Kidney epithelial cell (primary cell): ENCODE data around the gene CABCOCO1. TPM values are rescaled to one million over a fixed set of nuclear protein-coding genes. Genes with fewer than 3 reads are reported as not detected.

Experiments
- DNase-seq: peaks from one replicate; pipeline ENCODE4 v3.0.0-alpha.2; 2010; ENCODE audit warnings: low read depth
- H3K27me3 ChIP-seq: 2 replicates; pipeline ENCODE4 v1.6.0; 2011; ENCODE audit warnings: low read length; ENCODE audit not compliant: control insufficient read depth, insufficient read depth
- H3K36me3 ChIP-seq: 2 replicates; pipeline ENCODE4 v1.5.1; 2011; ENCODE audit warnings: low read length; ENCODE audit not compliant: control insufficient read depth, insufficient read depth
- H3K4me3 ChIP-seq: 2 replicates; pipeline ENCODE4 v1.5.1; 2011; ENCODE audit warnings: low read depth, mild to moderate bottlenecking, control low read depth, low read length
- total RNA-seq: library from RNA; depleted of rRNA; stranded (reverse); fragments of >200 nt; gene quantifications from 2 replicates; pipeline ENCODE4 v1.2.3, GENCODE V29; 2015
- TF ChIP-seq, protein P1 (sequence below): IDR thresholded peaks from 2 replicates; pipeline ENCODE4 v1.5.1; 2011; ENCODE audit warnings: mild to moderate bottlenecking, moderate library complexity, low read length, control low read depth, inconsistent platforms; ENCODE audit not compliant: insufficient read depth, poor library complexity, severe bottlenecking

The CABCOCO1 gene
- total RNA-seq, 1 donor from 2014 or later = 0.33 TPM

DNA sequence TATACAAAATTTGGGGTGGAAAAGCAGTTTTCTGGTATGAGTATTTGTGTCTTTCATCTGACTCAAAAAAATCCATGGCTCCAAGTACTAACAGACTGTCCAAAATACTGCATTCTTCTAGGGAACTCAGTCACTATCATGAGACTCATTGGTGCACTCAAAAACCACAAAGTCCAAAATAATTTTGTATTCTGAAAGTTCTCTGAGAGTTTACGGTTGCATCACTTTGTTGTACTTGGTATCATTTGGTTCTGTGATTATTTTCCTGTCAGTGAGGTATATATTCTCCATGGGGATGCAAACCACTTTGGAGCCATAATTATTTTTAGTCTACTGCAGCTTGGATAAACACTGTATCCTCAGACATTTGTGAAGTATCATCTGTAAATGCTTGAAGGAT, 28.0 kb upstream of the CABCOCO1 start:
- no peaks in the 10 kb centered on the region for H3K27me3 ChIP-seq
- no peak for DNase-seq
- H3K4me3 ChIP-seq = no peak overlapping the region
- H3K36me3 ChIP-seq = no peaks in the 10 kb centered on the region
- TF ChIP-seq, protein P1, sequence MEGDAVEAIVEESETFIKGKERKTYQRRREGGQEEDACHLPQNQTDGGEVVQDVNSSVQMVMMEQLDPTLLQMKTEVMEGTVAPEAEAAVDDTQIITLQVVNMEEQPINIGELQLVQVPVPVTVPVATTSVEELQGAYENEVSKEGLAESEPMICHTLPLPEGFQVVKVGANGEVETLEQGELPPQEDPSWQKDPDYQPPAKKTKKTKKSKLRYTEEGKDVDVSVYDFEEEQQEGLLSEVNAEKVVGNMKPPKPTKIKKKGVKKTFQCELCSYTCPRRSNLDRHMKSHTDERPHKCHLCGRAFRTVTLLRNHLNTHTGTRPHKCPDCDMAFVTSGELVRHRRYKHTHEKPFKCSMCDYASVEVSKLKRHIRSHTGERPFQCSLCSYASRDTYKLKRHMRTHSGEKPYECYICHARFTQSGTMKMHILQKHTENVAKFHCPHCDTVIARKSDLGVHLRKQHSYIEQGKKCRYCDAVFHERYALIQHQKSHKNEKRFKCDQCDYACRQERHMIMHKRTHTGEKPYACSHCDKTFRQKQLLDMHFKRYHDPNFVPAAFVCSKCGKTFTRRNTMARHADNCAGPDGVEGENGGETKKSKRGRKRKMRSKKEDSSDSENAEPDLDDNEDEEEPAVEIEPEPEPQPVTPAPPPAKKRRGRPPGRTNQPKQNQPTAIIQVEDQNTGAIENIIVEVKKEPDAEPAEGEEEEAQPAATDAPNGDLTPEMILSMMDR = no peak

DNA sequence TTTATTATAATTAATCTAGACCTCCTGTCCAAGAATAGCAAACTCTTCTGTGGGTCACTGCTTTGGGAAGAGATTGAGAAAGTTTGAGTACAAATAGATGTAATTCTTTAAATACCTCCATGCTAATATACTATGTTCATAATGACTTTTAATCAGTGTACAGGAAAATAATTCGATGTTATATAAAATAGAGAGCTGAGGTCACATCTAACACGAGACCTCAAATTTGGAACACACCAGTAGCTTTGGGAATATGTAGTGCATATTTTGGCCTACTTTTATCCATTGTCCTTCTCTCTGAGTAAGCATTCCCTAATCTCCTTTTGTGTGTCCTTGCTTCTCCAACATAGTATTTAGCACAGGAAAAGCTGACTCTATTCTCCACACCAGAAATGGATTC, 27.3 kb upstream of the CABCOCO1 start:
- DNase-seq = no peak
- TF ChIP-seq, protein P1 = no peak
- no peak overlapping the region for H3K4me3 ChIP-seq
- H3K27me3 ChIP-seq = no peaks in the 10 kb centered on the region
- no peaks in the 10 kb centered on the region for H3K36me3 ChIP-seq

DNA sequence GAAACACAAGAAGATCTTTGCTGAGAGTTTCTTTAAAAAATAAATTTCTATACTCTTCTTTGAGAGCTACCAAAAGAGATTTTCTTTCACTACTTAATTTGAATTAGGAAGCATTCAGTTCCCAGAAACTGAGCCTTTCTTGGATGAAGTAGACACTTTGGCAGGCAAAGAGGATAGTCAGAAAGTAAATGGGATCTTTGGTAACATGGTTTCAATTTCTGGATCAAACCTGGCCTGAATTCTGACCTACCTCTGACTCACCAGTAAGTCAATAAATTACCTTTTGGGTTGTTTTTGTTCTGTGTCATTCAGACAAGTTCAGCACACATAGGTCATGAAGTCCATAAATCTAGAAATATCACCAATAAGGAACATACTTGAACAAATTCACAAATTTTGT, 26.8 kb upstream of the CABCOCO1 start:
- no peak overlapping the region for H3K4me3 ChIP-seq

DNA sequence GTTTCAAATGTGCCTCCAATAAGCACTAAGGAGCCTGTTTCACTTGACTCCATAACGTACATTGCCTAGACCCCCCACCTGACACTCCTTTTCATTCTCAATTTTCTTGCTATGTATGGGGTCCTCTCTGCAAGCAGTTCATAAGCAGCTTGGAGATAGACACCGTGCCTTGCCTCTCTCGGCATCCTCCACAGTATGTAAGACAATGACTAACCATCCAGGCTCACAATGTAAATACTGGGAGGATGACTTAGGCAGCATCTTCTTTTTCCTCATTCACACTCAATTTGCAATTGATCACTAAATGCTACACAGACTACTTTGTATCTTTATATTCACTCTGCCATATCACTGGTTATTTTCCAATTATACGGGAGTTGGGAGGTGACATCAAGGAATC, 22.8 kb upstream of the CABCOCO1 start:
- Histone ChIP-seq H3K4me3 (no peak overlapping the region), H3K27me3 (no peaks in the 10 kb centered on the region), H3K36me3 (no peaks in the 10 kb centered on the region)
- TF ChIP-seq, protein P1 = no peak
- no peak for DNase-seq

More for the DNA sequence above, 26.8 kb upstream of the CABCOCO1 start:
- TF ChIP-seq, protein P1 = no peak
- peak; percentile 42 for DNase-seq
- Histone ChIP-seq H3K27me3 (no peaks in the 10 kb centered on the region), H3K36me3 (no peaks in the 10 kb centered on the region)

DNA sequence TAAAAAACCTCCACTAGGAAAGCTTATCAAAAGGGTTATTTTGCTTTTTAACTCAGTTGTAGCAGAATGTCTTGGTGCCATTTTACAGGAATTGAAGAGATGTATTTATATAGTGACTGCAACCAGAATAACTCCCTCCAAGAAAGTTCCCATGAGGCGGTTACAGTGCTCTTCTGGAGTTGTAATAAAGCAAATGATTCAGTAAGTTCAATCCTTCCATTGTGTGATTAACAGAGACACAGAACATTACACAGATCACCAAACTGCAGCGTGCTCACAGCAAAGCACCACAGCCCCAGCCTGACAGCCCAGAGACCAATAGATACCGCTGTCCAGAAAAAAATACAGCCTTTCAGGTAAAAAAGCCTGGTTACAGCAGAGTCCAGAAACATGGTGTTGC, 21.9 kb upstream of the CABCOCO1 start:
- no peaks in the 10 kb centered on the region for H3K27me3 ChIP-seq
- no peak for DNase-seq
- H3K36me3 ChIP-seq = no peaks in the 10 kb centered on the region
- no peak overlapping the region for H3K4me3 ChIP-seq
- TF ChIP-seq, protein P1 = no peak

DNA sequence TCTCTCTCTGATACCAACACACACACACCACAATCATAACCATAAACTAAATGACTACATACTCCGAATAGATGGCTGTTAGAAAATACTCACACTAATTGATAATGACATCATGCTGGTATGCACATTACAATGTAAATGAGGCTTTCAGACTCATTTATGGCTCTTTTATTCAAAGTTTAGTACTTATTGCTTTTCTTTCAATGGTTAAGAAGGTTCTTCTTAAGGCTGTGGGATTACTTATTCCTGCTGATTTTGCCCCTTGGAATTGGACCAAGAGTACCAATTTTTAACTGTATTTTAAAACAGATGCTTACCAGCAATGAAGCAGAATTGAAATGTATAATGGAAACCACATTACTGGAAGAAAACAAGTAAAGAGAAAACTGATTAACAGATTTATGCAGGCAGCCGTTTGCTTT, 20.6 kb upstream of the CABCOCO1 start:
- TF ChIP-seq, protein P1 = no peak
- Histone ChIP-seq H3K36me3 (no peaks in the 10 kb centered on the region), H3K27me3 (no peaks in the 10 kb centered on the region), H3K4me3 (no peak overlapping the region)
- DNase-seq = no peak
